ENCODE data around the gene ERN1.
"Not testable (repeated sequence)": the region's sequence is repeated elsewhere in the genome, so short reads cannot be mapped to it uniquely, and the experiment has no call there.

DNA sequence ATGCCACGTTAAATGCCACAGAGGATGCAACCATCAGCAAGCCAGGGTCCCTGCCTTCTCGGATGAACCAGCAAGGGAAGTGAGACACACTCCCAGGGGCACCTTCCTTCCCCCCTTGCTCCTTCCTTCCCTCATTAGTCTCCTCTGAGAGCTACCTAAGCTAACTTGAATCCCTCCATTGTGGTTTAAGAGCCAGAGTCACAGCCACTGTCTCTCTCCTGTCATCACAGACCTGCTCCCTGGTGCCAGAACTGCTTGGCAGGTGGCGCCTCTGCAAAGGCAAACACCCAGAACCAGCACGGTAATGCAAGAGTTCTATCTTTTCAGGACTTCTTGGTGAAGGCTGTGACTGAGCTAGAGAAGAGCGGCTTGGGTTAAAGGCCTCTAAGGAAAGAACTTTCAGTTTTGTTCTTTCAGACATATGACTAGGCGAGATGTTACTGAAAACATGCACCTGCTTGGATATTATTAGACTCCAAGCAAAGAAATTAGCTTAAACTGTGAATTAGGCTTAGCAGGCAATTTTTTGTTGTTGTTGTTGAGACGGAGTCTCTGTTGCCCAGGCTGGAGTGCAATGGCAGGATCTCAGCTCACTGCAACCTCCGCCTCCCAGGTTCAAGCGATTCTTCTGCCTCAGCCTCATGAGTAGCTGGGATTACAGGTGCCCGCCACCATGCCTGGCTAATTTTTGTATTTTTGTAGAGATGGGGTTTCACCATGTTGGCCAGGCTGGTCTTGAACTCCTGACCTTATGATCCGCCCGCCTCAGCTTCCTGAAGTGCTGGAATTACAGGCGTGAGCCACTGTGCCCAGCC lies 8.8 kb downstream of the ERN1 start:
- TF ChIP-seq, protein P1, sequence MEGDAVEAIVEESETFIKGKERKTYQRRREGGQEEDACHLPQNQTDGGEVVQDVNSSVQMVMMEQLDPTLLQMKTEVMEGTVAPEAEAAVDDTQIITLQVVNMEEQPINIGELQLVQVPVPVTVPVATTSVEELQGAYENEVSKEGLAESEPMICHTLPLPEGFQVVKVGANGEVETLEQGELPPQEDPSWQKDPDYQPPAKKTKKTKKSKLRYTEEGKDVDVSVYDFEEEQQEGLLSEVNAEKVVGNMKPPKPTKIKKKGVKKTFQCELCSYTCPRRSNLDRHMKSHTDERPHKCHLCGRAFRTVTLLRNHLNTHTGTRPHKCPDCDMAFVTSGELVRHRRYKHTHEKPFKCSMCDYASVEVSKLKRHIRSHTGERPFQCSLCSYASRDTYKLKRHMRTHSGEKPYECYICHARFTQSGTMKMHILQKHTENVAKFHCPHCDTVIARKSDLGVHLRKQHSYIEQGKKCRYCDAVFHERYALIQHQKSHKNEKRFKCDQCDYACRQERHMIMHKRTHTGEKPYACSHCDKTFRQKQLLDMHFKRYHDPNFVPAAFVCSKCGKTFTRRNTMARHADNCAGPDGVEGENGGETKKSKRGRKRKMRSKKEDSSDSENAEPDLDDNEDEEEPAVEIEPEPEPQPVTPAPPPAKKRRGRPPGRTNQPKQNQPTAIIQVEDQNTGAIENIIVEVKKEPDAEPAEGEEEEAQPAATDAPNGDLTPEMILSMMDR (optimal IDR thresholded peaks at IDR 0.05 in 1 of 3, IDR thresholded peaks at IDR 0.05 in 1 of 3, conservative IDR thresholded peaks at IDR 0.05 in 1 of 3; ENCODE audit: extremely low read depth in 1 of 3, insufficient read depth in 2 of 3, low read length in 3 of 3) = not testable (repeated sequence)
- not testable (repeated sequence) for TF ChIP-seq EZH2 (IDR thresholded peaks at IDR 0.05; ENCODE audit: low read length)
